Measurements from ENCODE around the gene SART3. TPM values are rescaled to one million over a fixed set of nuclear protein-coding genes. Genes with fewer than 3 reads are reported as not detected.
A peak's percentile ranks its signal among the peaks of the same experiment; 100 is the strongest.

SART3 gene
- total and polyA plus RNA-seq, 10 of the 15 experiments (the other 5 are each of a cell fraction or from before 2014, with no cell fraction given), result 8.8 to 179 (median 54.9) TPM

- 0 out of 2 replicates have a peak, but pooled peaks have one; percentile 8 for TF ChIP-seq ZNF592 (IDR thresholded peaks at IDR 0.05)
- TF ChIP-seq ATF2 (IDR thresholded peaks at IDR 0.05; ENCODE audit: low read length), result peak; percentile 64; the same call in 1 of the 2 replicates
- no peak for TF ChIP-seq ZNF274 (IDR thresholded peaks at IDR 0.05; ENCODE audit: insufficient read depth, insufficient read length)
- no peak for TF ChIP-seq PML (IDR thresholded peaks at IDR 0.05; ENCODE audit: low read length)
- TF ChIP-seq TCF3 (IDR thresholded peaks at IDR 0.05; ENCODE audit: borderline replicate concordance, insufficient read depth, low read depth, low read length), result 0 out of 2 replicates have a peak, but pooled peaks have one; percentile 35
- peak; percentile 44; the same call in 1 of the 2 replicates for TF ChIP-seq ZNF24 (IDR thresholded peaks at IDR 0.05)
- TF ChIP-seq TAF1 (IDR thresholded peaks at IDR 0.05; ENCODE audit: borderline replicate concordance, low read depth, low read length), result 0 out of 2 replicates have a peak, but pooled peaks have one; percentile 8
- TF ChIP-seq IRF5 (IDR thresholded peaks at IDR 0.05; ENCODE audit: borderline replicate concordance), result no peak
- no peak for TF ChIP-seq CBX5 (IDR thresholded peaks at IDR 0.05; ENCODE audit: low read depth)
- no peak for TF ChIP-seq CEBPB (IDR thresholded peaks at IDR 0.05; ENCODE audit: borderline replicate concordance in 1 of 2, low read depth in 2 of 2, low read length in 2 of 2)
- TF ChIP-seq PAX5 (IDR thresholded peaks at IDR 0.05; ENCODE audit: borderline replicate concordance, low read depth, low read length), result peak; percentile 37
- no peak for TF ChIP-seq SUPT20H (IDR thresholded peaks at IDR 0.05; ENCODE audit: borderline replicate concordance, control insufficient read depth, low read depth, low read length)
- no peak for TF ChIP-seq MXI1 (IDR thresholded peaks at IDR 0.05; ENCODE audit: low read depth, low read length)
- no peak for TF ChIP-seq IRF3 (IDR thresholded peaks at IDR 0.05)
- no peak for TF ChIP-seq MYB (IDR thresholded peaks at IDR 0.05; ENCODE audit: borderline replicate concordance, low read depth, low read length)
- 0 out of 2 replicates have a peak, but pooled peaks have one; percentile 39 for TF ChIP-seq RCOR1 (conservative IDR thresholded peaks at IDR 0.05; ENCODE audit: low read depth, low read length)
- 0 out of 2 replicates have a peak, but pooled peaks have one; percentile 20 for TF ChIP-seq GATAD2B (conservative IDR thresholded peaks at IDR 0.05; ENCODE audit: low read depth)
- TF ChIP-seq HDAC2 (IDR thresholded peaks at IDR 0.05), result no peak
- TF ChIP-seq SMC3 (IDR thresholded peaks at IDR 0.05; ENCODE audit: borderline replicate concordance, low read length), result peak; percentile 10; the same call in 1 of the 2 replicates
- TF ChIP-seq SMAD5 (IDR thresholded peaks at IDR 0.05; ENCODE audit: low read depth), result no peak
- peak; percentile 45 for TF ChIP-seq KLF5 (IDR thresholded peaks at IDR 0.05; ENCODE audit: partially characterized antibody)
- TF ChIP-seq NFYA (IDR thresholded peaks at IDR 0.05; ENCODE audit: borderline replicate concordance, low read depth, low read length), result no peak
Observed at GRCh38 chr12:108572166-108572790, 11.3 kb upstream of the SART3 start (continued).

Measured in GM12878 (cell line).